Measurements from ENCODE around the gene TSPAN14.

The TSPAN14 gene

DNA sequence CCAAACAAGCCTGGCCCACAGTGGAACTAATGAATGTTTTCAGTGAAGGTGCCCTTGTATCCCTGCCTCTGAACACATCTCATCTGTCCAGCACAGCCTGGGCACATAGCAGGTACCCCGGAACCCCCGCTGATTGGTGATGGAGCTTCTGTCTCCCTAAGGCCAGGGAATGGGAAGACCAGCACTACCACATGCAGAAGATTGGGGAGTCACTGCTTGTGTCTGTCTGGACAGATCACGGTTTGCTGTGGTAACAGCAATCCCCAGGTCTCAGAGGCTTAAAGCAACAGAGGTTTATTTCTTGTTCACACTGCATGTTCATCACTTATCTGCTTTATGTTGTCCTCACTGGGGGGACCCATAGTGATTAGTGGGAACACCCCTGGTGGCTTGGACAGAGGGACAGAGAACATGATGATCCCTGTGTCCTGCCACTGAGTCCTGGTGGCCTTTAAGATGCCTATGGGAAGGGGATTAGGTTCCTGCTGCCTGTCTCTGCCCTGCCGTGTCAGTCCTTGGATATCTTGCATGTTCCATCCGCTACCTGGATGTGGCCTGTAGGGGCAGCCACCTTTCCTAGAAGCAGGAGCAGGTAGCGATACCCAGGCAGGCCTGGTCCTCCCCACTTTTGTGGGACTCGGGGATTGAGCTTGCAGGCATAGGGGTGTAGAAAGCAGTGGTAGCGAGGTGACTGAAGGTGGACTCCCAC lies 3.6 kb downstream of the TSPAN14 start:
- no peak for DNase-seq

DNA sequence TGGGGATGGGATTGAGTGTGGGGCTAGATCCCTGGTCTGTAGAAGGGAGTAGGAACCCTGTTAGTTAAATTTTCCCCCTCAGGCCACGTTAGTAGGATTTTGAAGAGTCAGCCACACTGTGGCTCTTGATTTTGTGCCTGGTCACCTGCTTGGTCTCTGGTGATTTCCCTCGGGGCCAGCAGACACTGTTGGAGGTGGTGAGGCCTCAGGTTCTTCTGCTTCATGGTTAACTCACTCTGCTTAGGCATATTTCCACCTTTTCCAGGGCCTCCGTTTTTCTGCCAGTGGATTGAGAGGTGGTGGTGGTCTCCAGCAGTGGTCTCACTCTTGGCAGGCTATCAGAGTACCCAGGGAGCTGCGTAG lies 4.1 kb downstream of the TSPAN14 start:
- DNase-seq: no peak

DNA sequence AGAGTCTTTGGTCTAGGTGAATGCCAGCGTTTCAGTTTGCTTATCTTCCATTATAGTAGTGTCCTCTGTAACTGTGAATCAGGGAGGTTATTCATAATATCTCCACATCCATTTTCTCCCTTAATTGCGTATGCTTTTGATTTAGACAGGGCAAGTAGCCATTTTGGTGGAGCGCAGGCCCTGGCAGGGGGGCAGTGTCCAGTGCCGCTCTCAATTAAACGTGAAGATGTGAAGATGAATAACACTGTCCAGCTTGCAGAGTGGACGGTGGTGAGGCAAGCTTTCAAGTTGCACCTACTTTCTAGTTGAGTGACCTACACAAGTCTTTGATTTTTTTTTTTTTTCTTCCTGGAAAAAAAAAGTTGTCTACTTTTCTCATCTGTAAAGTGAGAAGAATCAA lies 4.5 kb downstream of the TSPAN14 start:
- no peak for DNase-seq

- peak; percentile 43 for DNase-seq
Observed at GRCh38 chr10:80459047-80459865, 5.1 kb downstream of the TSPAN14 start.

- no peak for DNase-seq
Observed at GRCh38 chr10:80460399-80461207, 6.5 kb downstream of the TSPAN14 start.

DNA sequence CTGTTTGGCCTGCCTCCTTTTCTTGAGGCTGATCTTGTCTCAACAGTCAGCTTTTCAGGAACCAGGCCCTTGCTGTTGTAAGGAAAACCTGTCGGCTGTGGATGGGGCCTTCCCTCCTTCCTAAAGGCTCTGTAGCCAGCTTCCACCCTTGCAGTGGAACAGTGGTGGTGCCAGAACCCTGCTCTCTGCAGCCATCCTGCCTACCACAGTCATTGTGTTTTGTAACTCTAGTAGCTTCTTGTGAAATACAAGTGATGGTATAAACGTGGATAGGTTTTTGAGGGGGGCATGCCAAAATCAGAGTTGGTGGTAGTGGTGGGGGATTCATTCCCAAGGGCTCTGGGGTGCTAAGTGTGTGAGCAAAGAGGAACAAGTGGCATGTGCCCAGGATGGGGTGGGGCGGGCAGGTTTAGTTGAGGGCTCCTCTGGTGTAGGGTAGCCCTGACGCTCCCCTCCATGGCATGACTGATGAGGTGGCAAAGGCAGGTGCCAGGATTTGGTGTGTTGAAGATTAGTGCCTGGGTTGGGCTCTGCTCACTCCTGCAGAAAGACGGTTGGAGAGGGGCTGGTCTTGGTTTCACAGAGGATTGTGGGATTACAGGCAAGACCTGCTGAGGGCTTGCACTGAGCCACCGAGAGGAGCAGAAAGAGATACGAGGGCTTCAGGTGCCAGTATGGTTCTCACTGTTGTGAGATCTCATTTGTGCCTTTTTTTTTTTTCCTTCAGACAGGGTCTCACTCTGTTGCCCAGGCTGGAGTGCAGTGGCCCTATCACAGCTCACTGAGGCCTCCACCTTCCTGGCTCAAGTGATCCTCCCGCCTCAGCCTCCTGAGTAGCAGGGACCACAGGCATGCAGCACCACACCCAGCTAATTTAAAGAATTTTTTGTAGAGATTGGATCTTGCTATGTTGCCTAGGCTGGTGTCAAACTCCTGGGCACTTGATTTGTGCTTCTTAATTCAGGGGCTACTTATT lies 7.4 kb downstream of the TSPAN14 start:
- DNase-seq: no peak

DNA sequence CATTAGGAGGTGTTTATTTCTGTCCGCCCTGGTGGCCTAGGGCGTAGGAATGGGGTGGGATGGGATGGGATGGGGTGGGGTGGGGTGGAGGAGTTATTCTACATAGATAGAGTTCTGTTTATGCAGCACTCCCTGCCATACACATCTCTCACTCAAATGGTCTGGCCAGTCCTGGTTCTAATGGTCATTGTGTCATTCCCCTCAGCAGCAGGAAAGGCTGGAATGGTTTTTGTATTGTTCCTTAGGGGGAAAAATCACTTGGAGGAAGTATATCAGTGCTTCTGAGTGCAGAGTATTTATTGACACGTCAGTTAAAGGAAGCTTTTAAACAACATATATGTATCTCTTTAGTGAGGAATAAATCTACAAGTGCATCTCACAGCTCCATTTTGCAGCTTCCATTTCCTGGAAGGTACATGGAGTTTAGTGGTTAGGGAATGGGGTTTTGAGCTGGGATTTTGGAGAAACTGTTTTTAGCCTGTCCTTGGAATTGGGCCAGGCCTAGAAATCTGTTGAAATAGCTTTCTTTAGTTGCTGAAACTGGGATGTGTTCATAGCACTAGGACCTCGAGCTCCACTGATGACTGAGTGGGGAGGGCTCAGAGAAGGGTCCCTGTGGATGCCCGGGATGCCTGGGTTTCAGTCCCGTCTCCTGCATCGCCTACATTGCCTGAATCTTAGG lies 8.3 kb downstream of the TSPAN14 start:
- DNase-seq: no peak

GRCh38 chr10:80462981-80463741 lies 9.1 kb downstream of the TSPAN14 start:
- no peak for DNase-seq

GRCh38 chr10:80463868-80464267 lies 9.8 kb downstream of the TSPAN14 start:
- DNase-seq: no peak

DNA sequence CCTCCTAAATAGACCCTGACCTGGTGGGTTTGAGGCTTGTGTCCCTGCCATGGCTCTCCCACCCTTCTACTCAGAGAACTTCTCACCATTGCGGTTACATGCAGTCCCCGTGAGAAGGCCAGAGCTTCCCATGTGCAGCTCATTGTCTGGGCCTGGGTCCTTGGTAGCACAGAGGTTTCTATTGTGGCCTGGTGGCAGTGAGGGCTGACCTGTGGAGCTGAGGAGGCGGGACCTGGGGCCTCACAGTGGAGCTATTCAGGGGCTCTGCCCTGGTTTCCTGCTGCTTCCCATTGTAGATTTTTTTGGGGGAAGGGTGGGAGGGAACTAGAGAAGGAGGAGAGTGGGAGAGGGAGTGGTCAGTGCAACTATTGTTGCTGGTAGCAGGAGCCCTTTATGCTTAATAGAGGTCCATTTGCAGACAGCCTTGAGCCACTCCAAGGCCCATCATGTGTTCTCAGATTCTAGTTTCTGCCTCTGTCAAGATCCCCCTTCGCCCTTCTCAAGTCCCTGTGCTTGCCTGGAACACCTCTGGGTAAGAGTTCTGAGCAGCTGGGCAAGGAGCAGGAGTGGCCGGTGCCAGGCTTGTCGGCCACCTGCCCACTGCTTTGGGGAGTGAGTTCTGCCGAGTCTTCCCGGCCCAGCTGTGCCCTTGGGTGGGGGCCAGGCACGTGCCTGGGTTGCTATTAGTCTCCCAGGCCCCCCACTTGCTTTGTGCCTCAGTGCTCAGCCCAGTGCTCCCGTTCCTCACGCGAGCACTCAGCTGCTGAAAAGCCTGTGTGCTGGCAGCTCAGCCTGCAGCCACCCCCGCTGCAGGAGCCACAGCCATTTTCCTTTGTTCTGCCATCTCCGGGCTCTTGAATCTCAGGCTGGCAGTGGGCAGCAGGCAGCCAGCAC lies 10.7 kb downstream of the TSPAN14 start:
- no peak for DNase-seq

DNA sequence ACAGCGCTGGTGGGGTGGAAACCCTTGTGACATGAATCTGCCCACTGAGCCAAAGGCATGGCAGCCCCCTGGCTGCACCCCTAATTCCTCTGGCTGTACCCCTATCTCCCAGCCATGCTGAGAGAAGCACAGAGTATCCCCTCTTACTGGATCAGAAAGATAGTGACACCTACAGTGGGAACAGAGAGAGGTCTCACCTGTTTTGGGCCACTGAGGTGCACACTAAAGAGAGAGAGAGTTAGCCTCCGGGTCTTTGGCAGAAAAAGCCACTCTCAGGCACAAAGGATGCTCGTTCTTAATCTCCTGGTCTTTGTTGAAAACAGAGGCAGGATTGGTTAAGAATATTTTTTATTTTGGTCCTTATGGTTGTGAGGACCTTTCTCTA lies 11.3 kb downstream of the TSPAN14 start:
- DNase-seq: no peak

DNA sequence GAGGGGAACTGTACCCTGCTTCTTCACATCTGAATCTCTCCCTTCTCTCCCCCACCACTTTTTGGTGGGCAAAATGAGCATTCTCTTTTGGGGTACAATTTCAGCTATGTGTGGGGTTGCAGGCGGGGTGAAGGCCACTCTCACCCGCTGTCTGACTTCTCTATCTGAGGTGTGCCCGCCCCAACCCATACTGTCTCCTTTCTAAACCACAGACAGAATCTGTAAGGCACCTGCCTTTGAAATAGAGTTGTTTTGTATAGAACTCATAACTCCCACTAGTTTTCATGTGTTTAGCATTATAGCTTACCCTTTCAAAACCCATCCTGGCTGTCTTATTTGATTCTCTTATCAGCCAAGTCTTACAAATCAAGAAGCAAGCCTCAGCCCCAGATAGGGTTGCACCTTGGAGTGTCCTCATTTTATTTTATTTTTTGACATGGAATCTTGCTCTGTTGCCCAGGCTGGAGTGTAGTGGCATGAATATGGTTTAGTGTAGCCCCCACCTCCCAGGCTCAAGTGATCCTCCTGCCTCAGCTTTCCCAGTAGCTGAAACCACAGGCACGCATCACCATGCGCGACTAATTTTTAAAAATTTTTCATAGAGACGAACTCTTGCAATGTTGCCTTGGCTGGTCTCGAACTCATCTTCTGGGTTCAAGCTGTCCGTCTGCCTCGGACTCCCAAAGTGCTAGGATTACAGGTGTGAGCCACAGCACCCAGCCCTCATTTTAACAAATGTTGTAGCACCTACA lies 11.9 kb downstream of the TSPAN14 start:
- DNase-seq: no peak

- no peak for DNase-seq
Observed at GRCh38 chr10:80466724-80467326, 12.7 kb downstream of the TSPAN14 start.

DNA sequence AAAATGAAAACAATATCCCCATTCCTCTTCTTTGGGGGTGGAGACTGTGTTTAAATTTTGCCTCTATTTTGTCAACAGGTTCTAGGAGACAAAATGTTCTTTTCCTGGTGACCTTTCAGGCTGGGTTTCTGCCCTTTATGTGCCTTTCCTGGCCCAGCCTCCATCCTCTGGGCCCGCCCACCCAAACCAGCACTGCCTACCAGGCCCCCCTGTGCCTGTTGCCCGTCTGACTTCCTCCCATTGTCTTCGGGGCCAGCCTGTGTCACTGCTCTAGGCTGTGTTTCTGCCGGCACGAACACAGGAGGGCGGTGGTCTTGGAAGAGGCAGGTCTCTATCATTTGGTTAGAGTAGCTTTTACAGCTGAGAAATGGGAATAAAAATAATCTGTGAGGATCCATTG lies 13.9 kb downstream of the TSPAN14 start:
- peak; percentile 48 for DNase-seq

GRCh38 chr10:80468806-80469421 lies 14.8 kb downstream of the TSPAN14 start:
- DNase-seq: no peak

- no peak for DNase-seq
Observed at GRCh38 chr10:80470266-80470665, 16.2 kb downstream of the TSPAN14 start.

DNA sequence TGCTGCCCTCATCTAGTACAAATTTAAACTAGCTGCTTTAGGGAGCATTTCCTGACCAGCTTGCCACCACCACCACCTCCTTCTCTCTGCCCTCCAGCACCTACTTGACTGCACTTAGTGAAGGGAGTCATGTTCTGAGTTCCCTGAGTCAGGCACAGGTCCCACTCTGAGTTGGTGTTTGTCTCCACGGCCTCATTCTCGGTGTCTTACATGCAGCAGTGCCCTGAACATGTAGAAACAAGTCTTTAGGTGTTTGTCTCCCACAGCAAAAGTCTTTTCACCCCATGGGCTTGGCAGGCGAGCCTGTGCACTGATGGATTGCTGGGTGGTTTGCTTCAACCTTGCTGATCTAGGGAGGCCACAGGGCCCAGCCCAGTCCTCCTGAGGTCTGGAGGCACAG lies 16.9 kb downstream of the TSPAN14 start:
- DNase-seq: no peak

- DNase-seq: peak; percentile 39
Observed at GRCh38 chr10:80471715-80472233, 17.7 kb downstream of the TSPAN14 start.
